Measurements from ENCODE around the gene MCRIP2.
"Not testable (repeated sequence)": the region's sequence is repeated elsewhere in the genome, so short reads cannot be mapped to it uniquely, and the experiment has no call there.

MCRIP2 gene

DNA sequence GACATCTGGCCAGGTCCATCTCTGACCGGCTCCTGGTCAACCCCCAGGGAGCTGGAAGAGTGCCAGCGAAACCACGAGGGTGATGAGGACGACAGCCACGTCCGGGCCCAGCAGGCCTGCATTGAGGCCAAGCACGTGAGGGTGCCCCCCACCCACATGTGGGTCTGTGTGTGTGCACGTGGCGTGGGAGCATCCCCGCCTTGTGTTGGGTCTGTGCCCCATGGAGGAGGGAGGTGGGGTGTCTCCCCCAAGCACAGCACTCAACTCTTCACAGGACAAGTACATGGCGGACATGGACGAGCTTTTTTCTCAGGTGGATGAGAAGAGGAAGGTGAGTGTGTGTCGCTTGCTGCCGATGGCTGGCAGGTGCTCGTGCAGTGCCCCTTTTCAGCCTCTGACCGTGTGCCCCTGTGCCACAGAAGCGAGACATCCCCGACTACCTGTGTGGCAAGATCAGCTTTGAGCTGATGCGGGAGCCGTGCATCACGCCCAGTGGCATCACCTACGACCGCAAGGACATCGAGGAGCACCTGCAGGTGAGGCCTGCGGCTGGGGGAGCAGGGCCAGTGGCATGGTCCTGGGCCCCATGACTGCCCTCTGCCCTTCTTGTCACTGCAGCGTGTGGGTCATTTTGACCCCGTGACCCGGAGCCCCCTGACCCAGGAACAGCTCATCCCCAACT is 40.3 kb downstream of the MCRIP2 start:
- no peak for DNase-seq (ENCODE audit: low read depth)

DNA sequence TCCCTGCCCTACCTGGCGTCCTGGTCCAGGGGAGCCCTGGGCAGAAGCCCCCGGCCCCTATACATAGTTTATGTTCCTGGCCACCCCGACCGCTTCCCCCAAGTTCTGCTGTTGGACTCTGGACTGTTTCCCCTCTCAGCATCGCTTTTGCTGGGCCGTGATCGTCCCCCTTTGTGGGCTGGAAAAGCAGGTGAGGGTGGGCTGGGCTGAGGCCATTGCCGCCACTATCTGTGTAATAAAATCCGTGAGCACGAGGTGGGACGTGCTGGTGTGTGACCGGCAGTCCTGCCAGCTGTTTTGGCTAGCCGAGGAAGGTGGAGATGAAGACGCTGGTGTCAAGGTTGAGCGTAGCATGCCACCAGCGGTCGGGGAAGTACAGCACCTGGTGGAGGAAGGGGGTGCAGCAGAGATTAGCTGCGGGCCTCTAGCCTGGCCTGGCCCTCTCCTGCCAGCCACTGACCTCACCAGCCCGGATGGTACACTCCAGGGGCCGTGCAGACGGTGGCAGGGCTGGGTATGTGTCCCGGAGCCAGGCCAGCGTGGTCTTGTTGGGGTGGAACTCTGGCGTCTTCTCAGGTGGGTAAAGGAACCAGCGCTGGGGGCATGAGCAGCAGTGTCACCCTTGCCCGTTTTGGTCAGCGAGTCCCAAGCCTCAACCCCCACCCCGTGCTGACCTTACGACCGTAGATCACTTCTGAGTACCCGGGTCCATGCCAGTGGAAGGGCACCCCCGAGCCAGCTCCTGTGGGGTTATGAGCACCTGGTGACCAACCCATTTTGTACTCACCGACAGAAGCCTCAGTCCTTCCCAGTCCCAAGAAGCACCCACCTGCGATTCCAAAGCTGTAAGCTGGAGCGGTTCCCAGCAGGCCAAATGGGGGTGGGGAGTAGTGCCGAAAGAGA is 41.1 kb downstream of the MCRIP2 start:
- no peak for DNase-seq (ENCODE audit: low read depth)

DNA sequence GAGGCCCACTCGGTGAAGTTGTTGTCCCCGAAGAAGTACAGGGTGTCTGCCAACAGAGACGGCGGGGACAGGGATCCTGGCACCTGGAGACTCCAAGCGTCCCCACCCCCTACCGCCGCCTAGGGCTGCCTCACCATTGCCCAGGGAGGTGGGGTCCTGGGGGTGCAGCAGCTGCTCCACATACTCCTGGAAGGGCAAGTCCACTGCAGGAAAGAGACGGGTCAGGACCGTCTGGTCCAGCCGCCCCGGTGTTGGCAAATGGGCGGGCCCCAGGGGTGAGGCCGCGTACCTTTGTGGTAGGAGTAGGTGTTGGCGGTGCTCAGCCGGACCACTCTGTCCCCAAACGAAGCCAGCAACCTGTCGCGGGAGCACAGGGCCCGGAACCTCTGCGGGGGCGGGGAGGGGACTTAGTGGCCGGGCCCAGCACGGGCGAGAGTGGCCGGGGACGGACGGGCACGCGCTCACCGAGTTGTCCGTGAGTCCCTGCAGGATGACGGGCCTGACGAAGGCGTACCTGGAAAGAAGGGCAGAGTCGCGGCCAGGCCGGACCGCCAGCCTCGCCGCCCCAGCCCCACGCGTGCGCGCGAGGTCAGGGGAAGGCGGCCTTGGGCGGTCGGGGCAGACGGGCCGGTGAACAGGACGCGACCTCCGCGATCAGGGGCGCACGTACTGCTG is 41.9 kb downstream of the MCRIP2 start:
- no peak for DNase-seq (ENCODE audit: low read depth)

DNA sequence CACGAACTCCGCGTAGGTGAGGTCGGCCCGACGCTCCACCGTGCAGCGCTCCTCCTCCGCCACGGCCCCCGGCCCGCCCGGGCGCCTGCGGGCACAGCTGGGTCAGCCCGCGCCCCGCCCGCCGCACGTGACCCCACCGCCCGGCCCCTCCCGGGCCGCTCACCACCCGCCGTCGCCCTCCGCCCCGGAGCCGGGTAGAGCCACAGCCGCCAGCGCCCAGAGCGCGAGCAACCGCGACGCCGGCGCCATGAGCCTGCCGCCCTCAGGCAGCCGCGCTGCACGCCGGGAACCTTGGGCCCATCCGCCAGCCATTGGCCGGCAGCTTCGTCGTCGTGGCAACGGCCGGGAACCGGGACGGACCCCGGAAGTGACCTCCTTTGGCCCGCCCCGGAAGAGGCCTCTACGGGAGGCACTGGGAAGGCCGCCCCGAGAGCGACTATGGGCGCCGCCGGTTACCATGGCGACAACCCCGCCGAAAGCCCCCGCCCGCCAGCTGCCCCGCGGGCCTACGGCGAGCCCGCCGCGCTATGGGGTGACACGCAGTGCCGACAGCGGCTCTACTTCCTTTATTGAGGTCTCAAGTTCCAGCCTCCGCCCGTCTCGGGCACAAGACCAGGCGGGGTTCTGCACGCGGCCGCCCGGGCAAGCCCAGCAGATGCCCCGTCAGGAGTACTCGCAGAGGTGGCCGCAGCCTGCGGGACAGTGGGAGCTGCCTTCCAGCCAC is 42.6 kb downstream of the MCRIP2 start, which contains the start of gene JMJD8:
Gene JMJD8 (minus strand): TSS at position 264 of the 724 bp plus-strand sequence. CDS start 15 bp downstream, at position 249.
- DNase-seq (ENCODE audit: low read depth) = no peak

DNA sequence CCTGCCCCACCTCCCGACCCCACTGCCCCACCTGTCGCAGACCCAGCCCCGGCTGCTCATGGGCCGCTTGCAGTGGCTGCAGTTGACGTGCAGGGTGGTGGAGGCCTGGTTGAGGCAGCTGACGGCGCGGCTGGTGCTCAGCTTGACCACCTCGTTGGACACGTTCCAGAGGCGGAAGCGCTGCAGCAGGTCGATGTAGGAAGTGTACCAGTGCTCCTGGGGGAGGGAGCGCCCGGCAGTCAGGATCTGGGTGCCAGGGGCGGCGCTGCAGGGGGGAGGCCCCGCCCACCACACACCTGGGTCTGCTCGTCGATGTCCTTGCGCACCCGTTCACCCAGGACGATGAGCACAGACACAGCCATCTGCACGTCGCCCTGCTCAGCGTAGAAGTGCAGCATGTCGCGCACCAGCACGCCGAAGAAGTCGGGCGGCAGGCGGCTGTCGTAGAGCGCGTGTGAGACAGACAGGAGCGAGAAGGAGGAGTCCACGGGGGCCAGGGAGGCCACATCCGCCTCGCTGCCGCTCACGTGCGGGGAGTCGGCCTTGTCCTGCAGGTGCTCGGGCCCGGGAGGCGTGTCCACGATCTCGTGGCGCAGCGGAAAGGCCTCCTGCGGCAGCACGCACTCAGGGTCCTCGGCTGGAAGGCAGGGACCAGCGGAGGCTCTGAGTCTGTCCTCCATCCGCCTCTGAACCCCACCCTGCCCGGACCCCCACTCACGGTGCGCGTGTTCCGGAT is 43.5 kb downstream of the MCRIP2 start:
- DNase-seq (ENCODE audit: low read depth) = no peak

DNA sequence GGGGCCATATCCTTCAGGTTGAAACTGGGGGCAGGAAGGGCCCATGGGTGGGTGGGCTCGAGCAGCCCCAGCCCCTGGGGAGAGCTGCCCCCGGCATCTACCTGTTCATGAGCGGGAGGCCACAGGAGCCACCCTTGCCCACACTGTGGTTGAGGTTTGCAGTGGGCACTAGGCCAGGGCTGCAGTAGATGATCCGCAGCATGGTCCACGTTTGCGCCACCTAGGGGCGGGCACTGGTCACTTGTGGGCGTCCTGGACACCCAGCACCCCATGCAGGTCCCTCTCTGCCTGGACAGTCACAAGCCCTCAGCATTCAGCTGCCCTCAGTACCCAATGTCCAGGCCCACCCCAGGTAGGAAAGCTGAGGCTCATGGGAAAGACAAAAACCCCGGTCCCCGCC is 44.3 kb downstream of the MCRIP2 start:
- DNase-seq (ENCODE audit: low read depth) = no peak

DNA sequence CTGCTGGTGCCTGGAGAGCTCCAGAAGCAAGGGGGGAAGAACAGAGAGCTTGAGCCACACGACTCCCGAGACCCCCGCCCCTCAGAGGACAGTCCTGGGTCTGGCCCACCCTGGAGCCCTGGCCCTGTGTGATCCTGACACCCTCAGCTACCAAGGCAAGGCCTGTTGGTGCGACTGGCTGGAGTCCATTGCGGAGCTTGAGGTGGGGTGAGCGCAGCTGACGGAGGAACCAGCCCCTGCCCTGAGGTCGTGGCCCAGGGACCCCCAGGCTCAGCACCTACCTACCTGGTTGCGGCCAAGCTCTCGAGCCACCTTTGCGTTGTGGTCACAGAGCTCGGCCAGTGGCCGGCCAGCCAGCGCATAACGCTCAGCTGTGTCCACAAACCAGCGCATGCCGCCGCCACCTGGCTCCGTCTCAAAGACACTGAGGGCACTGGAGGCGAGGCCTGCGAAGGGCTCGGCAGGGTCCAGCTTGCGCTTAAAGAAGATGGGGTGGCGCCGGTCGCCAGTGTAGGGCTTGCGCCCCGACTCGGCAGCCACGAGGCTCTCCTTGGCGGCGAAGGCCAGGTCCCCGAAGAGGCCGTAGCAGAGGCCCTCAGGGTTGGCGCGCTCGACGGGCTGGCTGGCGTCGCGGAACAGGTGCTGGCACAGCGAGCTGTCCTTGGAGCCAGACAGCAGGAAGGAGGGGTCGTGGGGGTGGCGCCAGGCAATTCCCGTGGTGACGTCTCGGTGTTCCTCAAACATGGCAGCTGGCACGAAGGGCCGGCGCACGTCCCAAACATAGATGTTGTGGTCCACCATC is 45.0 kb downstream of the MCRIP2 start:
- DNase-seq (ENCODE audit: low read depth) = no peak

DNA sequence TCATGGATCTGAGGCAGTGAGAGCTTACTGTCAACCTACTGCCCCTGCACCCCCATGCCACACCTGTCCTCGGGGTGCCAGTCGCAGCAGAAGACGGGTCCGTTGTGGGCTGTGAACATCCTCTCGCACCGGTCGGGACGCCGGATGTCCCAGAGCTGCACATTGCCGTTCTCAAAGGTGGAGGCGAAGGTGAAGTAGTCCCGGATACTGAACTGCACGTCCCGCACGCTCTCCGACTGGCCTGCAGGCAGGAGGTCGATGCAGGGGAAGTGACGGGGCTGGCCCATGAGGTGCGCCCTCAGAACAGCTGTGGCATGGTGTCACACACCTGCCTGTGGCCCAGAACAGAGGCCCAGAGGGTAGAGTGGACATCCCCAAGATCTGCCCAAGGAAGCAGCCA is 45.9 kb downstream of the MCRIP2 start:
- DNase-seq (ENCODE audit: low read depth) = no peak

DNA sequence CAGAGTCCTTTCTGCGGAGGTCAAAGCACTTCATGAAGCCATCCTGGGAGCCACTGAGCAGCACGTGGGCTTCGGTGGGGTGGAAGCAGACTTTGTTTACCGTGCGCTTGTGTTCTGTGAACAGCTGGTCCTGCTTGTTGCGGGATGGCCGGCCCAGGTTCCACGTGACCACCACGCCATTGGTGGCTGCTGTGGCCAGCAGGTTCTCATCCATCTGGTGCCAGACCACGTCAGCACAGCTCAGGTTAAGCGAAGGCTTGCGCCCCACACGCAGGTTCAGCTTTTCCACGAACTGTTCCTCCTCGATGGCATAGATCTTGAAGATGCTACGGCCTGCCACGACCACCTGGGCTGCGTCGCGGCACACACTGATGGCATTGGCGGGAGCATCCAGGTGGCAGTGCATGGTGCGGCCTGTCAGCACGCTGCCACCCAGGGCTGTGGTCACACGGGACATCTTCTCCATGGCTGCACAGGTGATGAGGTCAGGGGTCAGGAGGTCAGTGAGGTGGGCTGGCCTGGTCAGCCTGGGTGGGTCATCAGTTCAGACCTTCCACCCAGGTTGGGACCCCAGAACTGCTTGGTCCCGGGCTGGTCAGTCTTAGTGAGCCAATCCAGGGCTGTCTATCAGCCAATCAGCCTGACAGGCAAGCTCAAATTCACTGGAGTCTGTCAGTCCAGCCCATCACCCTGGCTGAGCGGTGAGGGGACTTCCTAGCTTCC is 47.7 kb downstream of the MCRIP2 start:
- no peak for DNase-seq (ENCODE audit: low read depth)

DNA sequence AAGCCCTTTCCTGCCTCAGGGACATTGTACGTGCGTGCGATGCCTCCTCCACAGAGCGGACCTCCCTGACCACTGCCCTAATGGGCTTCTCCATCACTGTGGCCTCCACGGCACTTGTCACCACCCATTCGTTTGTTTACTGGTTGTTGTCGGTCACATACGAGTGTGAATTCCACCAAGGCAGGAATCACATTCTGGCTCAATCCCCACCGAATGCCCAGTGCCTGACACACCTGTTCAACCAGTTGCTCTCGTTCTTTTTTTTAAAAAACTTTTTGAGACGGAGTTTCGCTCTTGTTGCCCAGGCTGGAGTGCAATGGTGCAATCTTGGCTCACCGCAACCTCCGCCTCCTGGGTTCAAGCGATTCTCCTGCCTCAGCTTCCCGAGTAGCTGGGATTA is 49.6 kb downstream of the MCRIP2 start:
- DNase-seq (ENCODE audit: low read depth) = not testable (repeated sequence)

DNA sequence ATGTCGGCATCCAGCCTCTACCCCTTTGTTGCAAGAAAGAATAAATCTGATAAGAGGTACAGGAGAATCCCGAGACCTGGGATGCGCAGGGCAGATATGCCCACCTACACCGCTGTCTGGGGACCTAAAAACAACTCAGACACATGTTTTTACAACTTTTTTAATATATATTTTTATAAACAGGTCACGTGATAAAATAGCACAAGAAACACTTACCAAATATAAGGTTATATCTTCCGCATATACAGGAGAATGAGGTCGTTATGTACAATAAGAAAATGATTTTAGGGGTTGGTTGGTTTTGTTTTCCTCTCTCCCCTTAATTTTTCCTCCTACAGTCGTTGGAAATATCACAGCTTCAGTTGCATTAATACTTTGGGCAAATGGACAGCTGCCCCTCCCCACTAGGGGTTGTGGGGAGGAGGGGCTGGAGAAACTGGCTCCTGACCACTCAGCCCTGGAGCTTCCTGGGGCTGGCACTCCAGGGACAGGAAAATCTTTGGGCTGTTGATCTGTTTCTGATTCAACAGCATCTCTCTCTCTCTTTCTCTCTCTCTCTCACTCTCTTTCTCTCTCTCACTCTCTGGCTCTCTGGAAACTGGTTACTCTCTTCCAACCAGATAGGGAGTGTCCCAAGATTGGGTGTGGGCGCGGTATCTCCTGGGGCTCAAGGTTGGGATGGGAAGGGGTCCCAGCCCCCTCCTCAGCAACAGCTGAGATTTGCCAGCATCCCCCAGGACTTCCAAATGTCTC is 50.9 kb downstream of the MCRIP2 start:
- no peak for DNase-seq (ENCODE audit: low read depth)

DNA sequence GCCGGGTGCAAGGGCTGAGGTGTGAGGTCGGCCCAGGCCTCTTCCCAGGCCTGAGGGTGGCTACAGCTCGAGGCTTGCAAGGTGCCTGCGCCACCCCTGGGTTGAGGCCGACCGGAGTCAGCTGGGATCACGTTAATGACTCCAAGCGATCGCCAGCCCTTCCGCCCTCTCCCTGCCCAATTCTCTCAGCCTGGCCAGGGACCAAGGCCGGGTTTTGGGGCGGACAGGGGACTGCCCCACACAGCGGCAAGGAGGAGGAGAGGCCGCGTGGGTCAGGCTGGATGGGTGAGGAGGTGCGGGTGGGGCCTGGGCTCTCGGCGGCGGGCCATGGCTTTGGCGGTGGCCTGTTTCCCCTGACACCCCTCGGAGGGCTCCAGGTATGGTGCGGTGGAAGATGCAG is 51.7 kb downstream of the MCRIP2 start:
- DNase-seq (ENCODE audit: low read depth) = no peak

DNA sequence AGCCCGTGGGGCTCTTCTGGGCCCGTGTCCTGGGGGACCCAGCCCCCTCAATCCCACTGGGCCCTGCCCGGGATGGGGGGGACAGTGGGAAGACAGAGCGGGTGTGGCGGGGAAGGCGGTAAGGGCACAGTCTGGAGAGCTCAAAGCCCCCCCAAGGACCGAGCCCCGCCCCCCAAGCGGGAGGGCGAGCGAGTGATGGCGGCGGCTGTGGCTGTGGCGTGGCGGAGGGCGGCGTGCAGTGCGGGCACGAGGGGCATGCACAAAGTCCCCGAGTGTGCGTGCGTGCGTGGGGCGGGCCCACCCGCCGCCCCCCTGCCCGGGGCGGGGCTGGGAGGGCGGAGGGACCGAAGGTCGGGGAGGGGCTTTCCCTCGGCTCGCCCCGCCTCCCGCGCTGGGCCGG is 52.1 kb downstream of the MCRIP2 start:
- no peak for DNase-seq (ENCODE audit: low read depth)

DNA sequence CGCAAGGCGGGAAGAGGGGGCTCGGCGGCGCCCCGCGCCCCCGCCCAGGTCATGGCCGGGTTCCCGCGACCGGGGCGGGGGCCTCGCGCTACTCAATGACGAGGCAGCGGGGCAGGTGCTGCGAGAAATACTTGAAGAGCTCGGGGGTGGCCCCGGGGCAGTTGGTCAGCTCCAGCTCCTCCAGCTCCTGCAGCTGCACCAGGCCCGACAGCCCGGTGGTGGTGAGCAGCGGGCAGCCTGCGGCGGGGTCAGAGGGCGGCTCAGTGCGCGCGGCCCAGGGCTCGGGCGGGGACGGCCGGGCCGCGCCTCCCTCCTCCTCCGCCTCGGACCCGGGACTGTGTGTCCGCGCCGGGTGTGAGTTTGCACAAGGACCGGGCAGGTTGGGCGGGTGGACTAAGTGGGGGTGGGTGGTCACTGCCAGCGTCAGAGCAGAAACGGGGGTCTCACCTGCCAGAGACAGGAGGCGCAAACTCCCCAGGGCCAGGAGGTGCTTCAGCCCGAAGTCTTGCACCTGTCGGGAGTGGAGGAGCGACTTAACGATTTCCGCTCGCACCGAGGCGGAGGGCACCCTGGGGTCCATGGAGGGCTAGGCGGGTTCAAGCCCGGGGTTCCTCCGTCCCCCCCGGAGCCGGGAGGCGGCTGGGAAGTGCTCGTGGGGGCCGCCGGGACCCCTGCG is 52.7 kb downstream of the MCRIP2 start:
- DNase-seq (ENCODE audit: low read depth) = no peak

DNA sequence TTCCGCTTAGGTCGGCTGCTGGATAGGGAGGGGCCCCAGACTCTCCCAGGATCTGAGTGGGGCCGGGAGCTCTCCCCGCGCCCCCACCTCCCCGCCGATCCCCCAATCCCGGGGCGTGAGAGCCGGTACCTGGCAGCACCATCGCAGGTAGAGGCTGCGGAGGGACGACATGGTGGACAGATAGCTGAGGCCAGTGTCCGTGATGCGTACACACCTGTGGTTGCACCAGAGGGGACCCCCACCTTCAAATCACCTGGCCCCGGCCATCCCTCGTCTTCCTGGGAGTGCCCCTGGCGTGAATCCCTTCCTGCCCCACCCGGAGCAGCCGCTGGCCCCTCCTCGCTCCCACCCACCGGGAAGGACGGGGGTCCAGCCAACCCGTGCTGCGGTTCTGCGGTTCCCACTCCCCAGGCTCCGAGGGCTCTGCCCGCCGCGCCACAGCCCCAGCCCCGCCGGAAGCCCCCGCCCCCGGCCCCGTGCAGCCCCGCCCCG is 53.3 kb downstream of the MCRIP2 start:
- no peak for DNase-seq (ENCODE audit: low read depth)

DNA sequence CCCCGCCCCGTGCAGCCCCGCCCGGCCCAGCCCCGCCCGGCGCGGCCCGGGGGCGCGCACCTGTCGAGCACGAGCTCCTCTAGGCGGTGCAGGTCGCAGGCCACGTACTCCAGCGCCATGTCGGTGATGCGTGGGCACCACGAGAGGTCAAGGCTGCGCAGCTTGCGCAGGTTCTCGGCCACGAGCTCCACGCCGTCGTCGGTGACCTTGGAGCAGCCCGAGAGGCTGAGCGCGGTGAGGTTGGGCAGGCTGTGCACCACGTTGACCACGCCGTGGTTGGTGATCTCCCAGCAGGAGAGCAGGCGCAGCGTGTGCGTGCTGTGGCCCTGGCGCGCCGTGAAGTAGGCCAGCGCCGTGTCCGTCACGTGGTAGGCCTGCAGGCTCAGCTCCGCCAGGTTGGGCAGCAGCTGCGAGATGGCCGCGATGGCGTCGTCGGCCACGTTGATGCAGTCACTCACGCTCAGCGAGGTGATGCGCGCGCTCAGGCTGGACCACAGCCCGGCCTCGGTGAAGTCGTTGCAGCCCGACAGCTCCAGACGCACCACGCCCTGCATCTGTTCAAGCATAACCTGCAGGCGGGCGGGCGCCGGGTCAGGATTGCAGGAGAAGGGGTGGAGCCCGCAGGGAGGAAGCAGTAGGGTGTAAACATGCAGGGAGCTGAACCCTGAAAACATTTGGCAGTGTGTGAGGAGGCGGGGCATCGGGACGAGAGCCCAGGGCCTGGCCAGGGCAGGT is 53.9 kb downstream of the MCRIP2 start:
- no peak for DNase-seq (ENCODE audit: low read depth)

All from HS-27A (cell line).